ENCODE measurements around the gene TLE6.
"Not testable (repeated sequence)": the region's sequence is repeated elsewhere in the genome, so short reads cannot be mapped to it uniquely, and the experiment has no call there.

The TLE6 gene

GRCh38 chr19:2977001-2977745 lies at the start of gene TLE6:
TLE6 (plus strand) TSS chr19:2977564; CDS start chr19:2978234, 670 bp downstream.
- DNase-seq: peak; percentile 96

GRCh38 chr19:2933490-2933910 lies 43.9 kb upstream of the TLE6 start:
- no peak for DNase-seq

- DNase-seq: not testable (repeated sequence)
These were observed 41.5 kb upstream of the TLE6 start for GRCh38 chr19:2935863-2936262.

- DNase-seq: no peak
These were observed 34.3 kb upstream of the TLE6 start for GRCh38 chr19:2942928-2943640.

GRCh38 chr19:2944403-2944774 lies 33.0 kb upstream of the TLE6 start:
- no peak for DNase-seq

- peak; percentile 99 for DNase-seq
These were observed 32.4 kb upstream of the TLE6 start, which contains the start of gene ZNF77 for GRCh38 chr19:2944775-2945574. ZNF77 (minus strand) TSS chr19:2944971; CDS start chr19:2944840, 131 bp downstream.

GRCh38 chr19:2945575-2946184 lies 31.7 kb upstream of the TLE6 start:
- no peak for DNase-seq

- peak; percentile 62 for DNase-seq
These were observed 27.5 kb upstream of the TLE6 start for GRCh38 chr19:2949939-2950285.

GRCh38 chr19:2950286-2951124 lies 26.9 kb upstream of the TLE6 start:
- peak; percentile 98 for DNase-seq

- no peak for DNase-seq
These were observed 24.3 kb upstream of the TLE6 start for GRCh38 chr19:2952953-2953481.

GRCh38 chr19:2957160-2957559 lies 20.2 kb upstream of the TLE6 start:
- no peak for DNase-seq

GRCh38 chr19:2960120-2960519 lies 17.2 kb upstream of the TLE6 start:
- no peak for DNase-seq

GRCh38 chr19:2962018-2962670 lies 15.2 kb upstream of the TLE6 start:
- peak; percentile 78 for DNase-seq

- DNase-seq: no peak
These were observed 14.2 kb upstream of the TLE6 start for GRCh38 chr19:2963122-2963521.

- not testable (repeated sequence) for DNase-seq
These were observed 13.7 kb upstream of the TLE6 start for GRCh38 chr19:2963631-2964030.

- DNase-seq: no peak
These were observed 12.5 kb upstream of the TLE6 start for GRCh38 chr19:2964874-2965273.

GRCh38 chr19:2967972-2968371 lies 9.4 kb upstream of the TLE6 start:
- no peak for DNase-seq

- DNase-seq: peak; percentile 98
These were observed 8.3 kb upstream of the TLE6 start for GRCh38 chr19:2969104-2969504.

GRCh38 chr19:2970201-2970835 lies 7.0 kb upstream of the TLE6 start:
- DNase-seq: no peak

- no peak for DNase-seq
These were observed 4.1 kb upstream of the TLE6 start for GRCh38 chr19:2973229-2973628.

Measured in NCI-H1092 treated with DMSO at 0.1 percent for 48 hours (cell line).